Neuron (in vitro differentiated cells): ENCODE data around the gene KRTAP20-1.

Experiments
- H2AFZ ChIP-seq: one replicate; pipeline ENCODE4 v1.6.1; 2013; ENCODE audit warnings: low read depth, mild to moderate bottlenecking, inconsistent platforms, low read length, moderate library complexity
- H3K27me3 ChIP-seq: one replicate; pipeline ENCODE4 v1.6.1; 2013; ENCODE audit warnings: low read length; ENCODE audit not compliant: insufficient read depth
- H3K36me3 ChIP-seq: one replicate; pipeline ENCODE4 v1.6.1; 2013; ENCODE audit warnings: low read length; ENCODE audit not compliant: insufficient read depth
- H3K4me1 ChIP-seq: one replicate; pipeline ENCODE4 v1.6.1; 2013; ENCODE audit warnings: low read length; ENCODE audit not compliant: insufficient read depth
- H3K4me3 ChIP-seq: 2 replicates; pipeline ENCODE4 v1.5.1; 2013; ENCODE audit warnings: mild to moderate bottlenecking, low read length, moderate library complexity
- H3K9me3 ChIP-seq: one replicate; pipeline ENCODE4 v1.6.1; 2013; ENCODE audit warnings: low read length

KRTAP20-1 gene, protein sequence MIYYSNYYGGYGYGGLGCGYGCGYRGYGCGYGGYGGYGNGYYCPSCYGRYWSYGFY

DNA sequence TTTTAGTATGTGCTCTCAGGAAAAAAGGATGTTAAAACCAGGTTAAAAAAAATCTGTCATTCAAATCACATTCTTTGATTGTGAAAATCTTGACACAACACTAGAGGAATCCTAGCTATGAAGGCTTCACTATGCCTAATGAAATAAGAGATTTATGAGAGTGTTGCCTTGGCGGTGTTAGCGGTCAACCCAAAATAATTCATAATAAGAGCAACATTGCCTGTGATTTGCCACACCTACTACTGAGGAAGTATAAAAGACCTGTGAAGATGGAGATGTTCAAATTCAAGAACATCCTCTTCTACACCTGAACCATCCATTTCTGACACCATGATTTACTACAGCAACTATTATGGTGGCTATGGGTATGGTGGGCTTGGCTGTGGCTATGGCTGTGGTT is at the start of gene KRTAP20-1:
Gene KRTAP20-1, plus strand, starts transcription at position 301 of the 400 bp plus-strand sequence. Its CDS starts 30 bp downstream, at position 331.
- H2AFZ ChIP-seq = no peak within 1 kb of the TSS
- no peaks in the 10 kb centered on the region for H3K27me3 ChIP-seq
- H3K4me3 ChIP-seq = no peak within 1 kb of the TSS
- no peaks in the 10 kb centered on the region for H3K36me3 ChIP-seq
- no peaks in the 10 kb centered on the region for H3K9me3 ChIP-seq
- H3K4me1 ChIP-seq = no peaks in the 10 kb centered on the region

DNA sequence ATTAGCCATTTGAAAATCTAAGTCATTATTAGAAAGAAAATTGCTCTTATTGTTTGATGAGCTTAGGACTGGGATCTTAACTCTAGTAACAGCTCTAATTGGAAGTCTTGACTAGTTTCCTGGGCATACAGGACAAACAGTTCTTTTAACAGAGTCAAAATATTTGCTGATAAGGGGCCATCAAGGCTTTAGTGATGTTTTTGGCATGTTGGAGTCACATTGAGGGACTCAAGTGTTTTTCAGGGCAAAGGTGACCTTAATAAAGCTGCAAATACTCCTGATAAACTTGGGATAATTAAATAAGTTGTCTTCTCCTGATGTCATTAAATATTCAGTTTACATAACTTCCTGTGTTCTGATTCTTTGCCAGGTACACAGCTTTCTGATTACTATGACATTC is 48.6 kb upstream of the KRTAP20-1 start:
- no peak overlapping the region for H3K4me3 ChIP-seq
- H3K9me3 ChIP-seq = no peaks in the 10 kb centered on the region
- no peaks in the 10 kb centered on the region for H3K27me3 ChIP-seq
- H3K4me1 ChIP-seq = no peaks in the 10 kb centered on the region
- H2AFZ ChIP-seq = no peak overlapping the region
- no peaks in the 10 kb centered on the region for H3K36me3 ChIP-seq

DNA sequence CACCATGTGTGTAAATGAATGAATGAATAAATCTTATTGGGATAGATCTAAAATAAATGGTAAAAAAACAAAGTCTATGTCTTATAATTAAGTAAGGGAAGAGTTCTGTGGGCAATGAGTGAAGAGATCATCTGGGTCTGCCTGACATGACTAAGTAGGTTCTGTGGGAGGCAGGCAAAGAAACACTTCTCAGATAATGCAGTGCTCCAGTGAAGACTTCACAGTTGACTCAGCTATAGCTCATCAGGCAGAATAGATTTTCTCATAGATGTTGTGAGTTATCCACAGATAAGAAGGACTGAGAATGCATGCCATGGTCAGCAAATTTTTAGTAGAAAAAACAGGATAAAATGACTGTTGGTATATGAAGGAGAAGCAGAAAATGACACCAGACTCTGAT is 38.5 kb upstream of the KRTAP20-1 start:
- H3K9me3 ChIP-seq = no peaks in the 10 kb centered on the region
- no peaks in the 10 kb centered on the region for H3K27me3 ChIP-seq
- no peak overlapping the region for H3K4me3 ChIP-seq
- H3K36me3 ChIP-seq = no peaks in the 10 kb centered on the region
- no peak overlapping the region for H2AFZ ChIP-seq
- no peaks in the 10 kb centered on the region for H3K4me1 ChIP-seq

DNA sequence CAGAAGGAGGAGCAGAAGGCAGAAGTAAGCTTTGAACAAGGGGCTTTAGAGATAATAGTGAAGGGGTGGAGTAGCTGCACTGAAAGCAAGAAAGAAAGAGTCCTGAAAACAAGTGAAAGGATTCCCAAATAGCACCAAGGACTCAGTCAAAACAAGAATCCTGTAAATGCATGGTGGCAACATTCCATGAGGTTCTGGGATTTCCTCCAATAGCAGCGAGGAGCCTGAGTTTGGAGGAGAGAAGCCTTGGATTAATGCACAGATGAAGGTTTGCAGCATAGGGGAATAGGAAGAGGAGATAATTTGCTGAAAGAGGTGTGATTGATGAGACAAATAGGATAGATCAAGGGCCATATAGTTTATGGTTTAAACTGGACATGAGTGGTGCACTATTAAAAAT is 36.9 kb upstream of the KRTAP20-1 start:
- Histone ChIP-seq H2AFZ (no peak overlapping the region), H3K4me1 (peaks cover 6% of the 10 kb centered on the region), H3K4me3 (no peak overlapping the region), H3K9me3 (no peaks in the 10 kb centered on the region), H3K27me3 (no peaks in the 10 kb centered on the region), H3K36me3 (no peaks in the 10 kb centered on the region)

DNA sequence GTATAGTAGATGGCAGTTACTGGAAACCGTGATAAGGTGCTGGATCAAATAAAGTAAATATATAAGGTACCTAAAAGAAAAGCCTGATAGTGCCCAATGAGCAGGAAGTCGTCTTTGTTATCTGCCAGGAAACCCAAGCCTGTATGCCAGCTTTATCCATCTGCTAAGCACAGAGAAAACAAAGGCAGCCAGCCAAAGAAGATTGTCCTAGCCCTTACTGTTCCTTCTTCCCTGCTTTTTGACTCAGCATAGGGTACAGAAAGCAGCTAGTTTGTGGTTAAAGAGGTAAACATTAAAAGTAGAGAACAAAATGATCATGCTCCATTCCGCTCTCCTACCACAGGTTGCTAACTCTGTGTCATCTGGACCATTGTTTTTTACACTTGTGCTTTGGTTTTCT is 36.1 kb upstream of the KRTAP20-1 start:
- no peak overlapping the region for H3K4me3 ChIP-seq
- no peaks in the 10 kb centered on the region for H3K27me3 ChIP-seq
- no peaks in the 10 kb centered on the region for H3K9me3 ChIP-seq
- H3K36me3 ChIP-seq = no peaks in the 10 kb centered on the region
- no peak overlapping the region for H2AFZ ChIP-seq
- H3K4me1 ChIP-seq = peaks cover 6% of the 10 kb centered on the region

DNA sequence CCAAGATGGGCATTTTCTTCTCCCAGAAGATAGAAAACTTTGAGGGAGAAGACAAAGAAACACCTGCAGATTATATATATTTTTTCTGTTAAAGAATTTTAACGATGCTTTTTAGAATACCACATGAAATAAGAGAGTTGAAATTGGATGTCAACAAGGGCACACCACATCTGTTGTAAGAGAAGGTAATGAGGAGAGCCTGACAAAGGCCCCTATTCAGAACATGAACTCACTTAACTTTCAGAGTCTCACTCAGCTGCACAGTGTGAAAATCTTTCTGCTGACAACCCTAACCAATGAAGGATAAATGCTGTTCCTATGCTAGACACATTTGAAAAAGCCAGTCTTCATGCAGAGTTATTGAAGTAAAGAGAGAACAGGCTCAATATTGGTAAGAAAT is 33.4 kb upstream of the KRTAP20-1 start:
- Histone ChIP-seq H3K9me3 (no peaks in the 10 kb centered on the region), H3K36me3 (no peaks in the 10 kb centered on the region), H2AFZ (no peak overlapping the region), H3K4me1 (peaks cover 6% of the 10 kb centered on the region), H3K27me3 (no peaks in the 10 kb centered on the region), H3K4me3 (no peak overlapping the region)

DNA sequence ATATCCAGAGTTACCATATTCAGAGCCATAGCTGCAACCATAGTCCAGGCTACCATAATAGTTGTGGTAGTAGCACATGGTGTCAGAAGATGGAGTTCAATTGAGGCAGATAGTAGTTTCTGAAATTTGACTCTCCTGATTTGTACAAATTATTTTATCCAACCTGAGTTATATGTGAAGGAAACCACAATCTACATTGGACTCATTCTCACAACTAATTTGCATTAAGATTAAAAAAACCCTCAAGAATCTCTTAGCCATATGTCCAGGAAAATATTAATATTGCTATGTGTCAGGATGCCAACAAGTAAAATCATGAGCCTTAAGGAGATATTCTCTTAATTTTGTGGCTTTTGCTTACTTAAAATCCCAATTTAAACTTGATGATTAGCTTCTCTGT is 25.9 kb upstream of the KRTAP20-1 start, which contains the start of gene KRTAP22-2:
Gene KRTAP22-2, minus strand, starts transcription at position 101 of the 400 bp plus-strand sequence.
- no peaks in the 10 kb centered on the region for H3K36me3 ChIP-seq
- no peaks in the 10 kb centered on the region for H3K9me3 ChIP-seq
- H2AFZ ChIP-seq = no peak within 1 kb of the TSS
- no peaks in the 10 kb centered on the region for H3K27me3 ChIP-seq
- no peaks in the 10 kb centered on the region for H3K4me1 ChIP-seq
- H3K4me3 ChIP-seq = no peak within 1 kb of the TSS

DNA sequence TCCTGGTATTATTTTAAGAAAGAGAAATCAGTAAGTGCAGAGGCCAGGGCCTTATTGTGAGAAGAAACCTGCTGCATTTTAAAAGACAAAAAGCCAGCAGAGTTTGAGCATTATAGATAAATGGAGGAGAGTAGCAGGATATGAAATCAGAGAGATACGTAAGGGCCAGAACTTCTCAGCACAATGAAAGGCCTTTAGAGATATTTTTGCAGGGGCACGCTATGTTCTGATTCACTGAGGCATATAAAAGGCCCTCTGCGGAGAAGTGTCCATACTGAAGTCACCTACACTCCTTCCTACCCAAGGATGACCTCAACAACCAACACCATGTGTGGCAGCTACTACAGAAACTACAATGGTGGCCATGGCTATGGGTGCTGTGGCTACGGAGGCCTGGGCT is 24.1 kb upstream of the KRTAP20-1 start, which contains the start of gene KRTAP6-3:
Gene KRTAP6-3, plus strand, starts transcription at position 301 of the 400 bp plus-strand sequence. Its CDS starts 6 bp downstream, at position 307.
- no peaks in the 10 kb centered on the region for H3K4me1 ChIP-seq
- H2AFZ ChIP-seq = no peak within 1 kb of the TSS
- H3K27me3 ChIP-seq = no peaks in the 10 kb centered on the region

DNA sequence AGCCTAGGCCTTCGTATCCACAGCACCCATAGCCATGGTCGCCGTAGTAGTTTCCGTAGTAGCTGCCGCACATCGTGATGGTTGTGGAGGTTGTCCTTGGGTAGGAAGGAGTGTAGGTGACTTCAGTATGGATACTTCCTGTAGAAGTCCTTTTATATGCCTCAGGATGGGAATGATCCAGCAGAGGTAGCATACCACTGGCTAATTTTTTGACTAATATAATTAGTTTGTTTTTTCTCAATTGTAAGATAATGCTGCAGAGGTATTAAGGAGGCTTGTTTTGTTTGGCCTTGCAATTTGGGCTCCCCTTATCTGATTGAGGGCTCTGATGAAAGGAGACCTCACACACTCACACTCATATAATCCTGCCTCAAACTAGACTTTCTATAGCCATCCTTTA is 17.4 kb upstream of the KRTAP20-1 start, which contains the start of gene KRTAP6-2:
Gene KRTAP6-2, minus strand, starts transcription at position 101 of the 400 bp plus-strand sequence. Its CDS starts 28 bp downstream, at position 73.
- no peaks in the 10 kb centered on the region for H3K9me3 ChIP-seq
- H2AFZ ChIP-seq = no peak within 1 kb of the TSS
- H3K4me1 ChIP-seq = no peaks in the 10 kb centered on the region
- H3K4me3 ChIP-seq = no peak within 1 kb of the TSS
- H3K27me3 ChIP-seq = no peaks in the 10 kb centered on the region
- no peaks in the 10 kb centered on the region for H3K36me3 ChIP-seq

More for the DNA sequence above, 24.1 kb upstream of the KRTAP20-1 start, which contains the start of gene KRTAP6-3:
- no peaks in the 10 kb centered on the region for H3K36me3 ChIP-seq
- H3K4me3 ChIP-seq = no peak within 1 kb of the TSS
- H3K9me3 ChIP-seq = no peaks in the 10 kb centered on the region

DNA sequence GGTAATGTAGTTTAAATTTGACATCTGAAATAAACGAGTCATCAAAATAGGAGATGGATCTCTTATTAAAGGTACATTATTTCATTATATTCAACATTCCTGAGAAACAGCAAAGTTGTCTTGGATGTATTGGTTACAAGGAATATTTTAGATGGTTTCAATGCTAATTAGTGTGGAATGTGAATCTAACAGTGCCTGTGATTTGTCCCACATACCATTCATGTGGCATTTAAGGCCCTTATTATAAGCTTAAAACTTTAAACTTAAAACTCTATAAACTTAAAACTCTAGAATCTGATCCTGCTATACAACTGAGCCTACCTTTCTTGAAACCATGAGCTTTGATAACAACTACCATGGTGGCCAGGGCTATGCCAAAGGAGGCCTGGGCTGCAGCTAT is 15.4 kb upstream of the KRTAP20-1 start, which contains the start of gene KRTAP22-1:
Gene KRTAP22-1, plus strand, starts transcription at position 301 of the 400 bp plus-strand sequence.
- H3K4me3 ChIP-seq = no peak within 1 kb of the TSS
- H2AFZ ChIP-seq = no peak within 1 kb of the TSS

DNA sequence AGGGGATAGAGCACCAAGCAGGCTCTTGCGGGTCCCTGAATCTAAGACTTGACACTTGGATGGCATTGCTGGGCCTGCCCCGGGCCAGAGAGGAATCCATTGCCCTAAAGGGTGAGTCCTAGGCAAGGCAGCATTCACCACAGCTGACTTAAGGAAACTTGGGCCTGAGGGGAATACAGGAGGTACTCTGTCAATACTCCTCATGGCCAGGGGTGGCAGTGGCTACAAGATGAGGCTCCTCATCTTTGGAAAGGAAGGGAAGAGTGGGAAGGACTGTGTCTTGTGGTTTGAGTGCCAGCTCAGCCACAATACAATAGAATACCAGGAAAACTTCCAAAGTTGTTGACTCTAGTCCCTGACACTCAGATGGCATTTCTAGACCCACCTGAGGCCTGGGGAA is 10.3 kb upstream of the KRTAP20-1 start:
- no peaks in the 10 kb centered on the region for H3K36me3 ChIP-seq
- no peaks in the 10 kb centered on the region for H3K9me3 ChIP-seq
- H3K4me1 ChIP-seq = no peaks in the 10 kb centered on the region
- no peak overlapping the region for H3K4me3 ChIP-seq
- H2AFZ ChIP-seq = no peak overlapping the region
- no peaks in the 10 kb centered on the region for H3K27me3 ChIP-seq

More for the DNA sequence above, 15.4 kb upstream of the KRTAP20-1 start, which contains the start of gene KRTAP22-1:
- no peaks in the 10 kb centered on the region for H3K9me3 ChIP-seq
- no peaks in the 10 kb centered on the region for H3K4me1 ChIP-seq
- no peaks in the 10 kb centered on the region for H3K36me3 ChIP-seq
- H3K27me3 ChIP-seq = no peaks in the 10 kb centered on the region

DNA sequence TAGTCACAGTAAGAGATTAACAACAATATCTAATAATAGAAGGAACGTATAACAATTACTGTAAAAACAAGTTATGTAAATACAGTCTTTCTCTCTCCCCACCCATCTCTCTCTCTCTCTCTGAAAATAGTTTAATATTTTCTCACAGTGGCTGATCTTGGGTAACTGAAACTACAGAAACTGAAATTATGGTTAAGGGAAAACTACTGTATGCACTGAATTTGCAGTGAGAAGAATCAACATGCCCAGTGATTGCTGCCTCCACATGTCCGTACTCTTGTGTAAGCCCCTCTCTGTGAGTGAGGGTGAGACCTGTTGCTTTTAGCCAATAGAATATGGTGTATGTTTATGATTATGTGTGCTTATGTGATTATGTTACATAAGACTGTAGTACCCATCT is 4.1 kb upstream of the KRTAP20-1 start:
- Histone ChIP-seq H3K27me3 (no peaks in the 10 kb centered on the region), H3K4me1 (no peaks in the 10 kb centered on the region), H3K4me3 (no peak overlapping the region), H2AFZ (no peak overlapping the region), H3K36me3 (no peaks in the 10 kb centered on the region), H3K9me3 (no peaks in the 10 kb centered on the region)

DNA sequence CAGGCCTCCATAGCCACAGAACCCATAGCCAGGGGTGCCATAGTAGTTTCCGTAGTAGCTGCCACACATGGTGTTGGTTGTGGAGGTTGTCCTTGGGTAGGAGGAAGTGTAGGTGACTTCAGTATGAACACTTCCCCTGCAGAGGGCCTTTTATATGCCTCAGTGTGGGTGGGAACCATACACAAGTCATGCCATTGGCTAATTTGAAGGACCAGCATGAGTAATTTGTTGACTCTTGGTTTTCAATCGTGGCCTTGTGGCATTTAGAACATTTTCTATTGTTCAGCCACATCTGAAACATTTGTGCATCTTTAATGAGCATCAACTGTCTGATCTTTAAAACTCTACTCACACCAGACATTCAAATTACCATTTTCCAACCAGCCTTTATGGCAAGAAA is 2.4 kb upstream of the KRTAP20-1 start, which contains the start of gene KRTAP6-1:
Gene KRTAP6-1, minus strand, starts transcription at position 95 of the 400 bp plus-strand sequence. Its CDS starts 26 bp downstream, at position 69.
- Histone ChIP-seq H3K36me3 (no peaks in the 10 kb centered on the region), H3K4me3 (no peak within 1 kb of the TSS), H3K9me3 (no peaks in the 10 kb centered on the region), H2AFZ (no peak within 1 kb of the TSS), H3K4me1 (no peaks in the 10 kb centered on the region), H3K27me3 (no peaks in the 10 kb centered on the region)

DNA sequence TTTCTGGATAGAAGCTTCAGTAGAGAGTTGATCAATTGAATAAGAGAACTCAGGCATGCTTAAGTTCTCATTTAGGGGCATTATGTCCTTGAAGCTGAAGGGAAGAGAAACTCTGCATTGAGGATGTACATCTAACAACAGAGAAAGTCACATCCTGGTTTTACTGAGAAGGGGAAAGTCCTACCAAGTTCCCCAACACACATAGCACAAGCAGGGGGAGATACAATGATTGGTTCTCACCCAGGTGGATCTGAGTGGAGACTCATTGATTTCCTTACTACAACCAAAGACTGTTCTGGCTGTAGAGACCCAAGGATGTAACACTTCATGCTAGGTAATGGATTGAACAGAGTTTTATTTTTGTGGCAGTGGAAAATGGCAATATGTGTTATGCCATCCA is 1.0 kb upstream of the KRTAP20-1 start:
- H3K4me1 ChIP-seq = no peaks in the 10 kb centered on the region
- H3K4me3 ChIP-seq = no peak overlapping the region
- no peaks in the 10 kb centered on the region for H3K9me3 ChIP-seq
- no peaks in the 10 kb centered on the region for H3K36me3 ChIP-seq
- no peak overlapping the region for H2AFZ ChIP-seq
- H3K27me3 ChIP-seq = no peaks in the 10 kb centered on the region
